Keratinocyte (primary cell): Measurements from ENCODE around the gene CCL20. TPM values are rescaled to one million over a fixed set of nuclear protein-coding genes. Genes with fewer than 3 reads are reported as not detected.
"Not testable (repeated sequence)": the region's sequence is repeated elsewhere in the genome, so short reads cannot be mapped to it uniquely, and the experiment has no call there.

Source experiments
- DNase-seq: peaks from one replicate; pipeline ENCODE4 v3.0.0-alpha.2; 2011; ENCODE audit warnings: low read depth, missing footprints, low spot score
- FAIRE-seq: peaks from 2 replicates; lab custom pipeline; 2011; peaks lifted over from hg19 to GRCh38; lab: Jason Lieb, UNC
- H2AFZ ChIP-seq: 2 replicates; pipeline ENCODE4 v1.6.0; 2012; ENCODE audit warnings: low read length, control low read depth, inconsistent platforms; ENCODE audit not compliant: control insufficient read depth
- H3K27ac ChIP-seq: 2 replicates; pipeline ENCODE4 v1.5.1; 2011; ENCODE audit warnings: low read length; ENCODE audit not compliant: control insufficient read depth, insufficient read depth
- H3K27me3 ChIP-seq: 3 replicates; pipeline ENCODE4 v1.6.0; 2011; ENCODE audit warnings: low read length; ENCODE audit not compliant: control insufficient read depth, insufficient read depth; ENCODE audit errors: extremely low read depth
- H3K36me3 ChIP-seq, 2 experiments: 2 replicates in 1 of 2; 3 replicates in 1 of 2; pipeline ENCODE4 v1.5.1; 2011; ENCODE audit warnings: low read length in 2 of 2, mild to moderate bottlenecking in 1 of 2; ENCODE audit not compliant: control insufficient read depth in 2 of 2, insufficient read depth in 2 of 2; ENCODE audit errors: extremely low read depth in 1 of 2
- H3K4me1 ChIP-seq: 3 replicates; pipeline ENCODE4 v1.5.1; 2011; ENCODE audit warnings: low read length; ENCODE audit not compliant: control insufficient read depth, insufficient read depth; ENCODE audit errors: extremely low read depth
- H3K4me2 ChIP-seq: 3 replicates; pipeline ENCODE4 v1.6.0; 2011; ENCODE audit warnings: low read depth, low read length; ENCODE audit not compliant: control insufficient read depth, insufficient read depth; ENCODE audit errors: extremely low read depth
- H3K4me3 ChIP-seq, 3 experiments: fragments of 200-600 bp in 1 of 3; sonication (generic) in 1 of 3; 2 replicates in 2 of 3; 3 replicates in 1 of 3; pipeline ENCODE4 v1.5.1; 2011 to 2016; ENCODE audit warnings: low read length in 3 of 3, mild to moderate bottlenecking in 3 of 3, control low read depth in 2 of 3, inconsistent platforms in 1 of 3, low read depth in 1 of 3, mixed read lengths in 1 of 3, mixed run types in 1 of 3, moderate library complexity in 1 of 3; ENCODE audit not compliant: control insufficient read depth in 2 of 3, insufficient read depth in 2 of 3; ENCODE audit errors: extremely low read depth in 1 of 3
- H3K79me2 ChIP-seq: 2 replicates; pipeline ENCODE4 v1.6.0; 2012; ENCODE audit warnings: low read length; ENCODE audit not compliant: control insufficient read depth, insufficient read depth
- H3K9ac ChIP-seq: 3 replicates; pipeline ENCODE4 v1.6.0; 2011; ENCODE audit warnings: low read length; ENCODE audit not compliant: control insufficient read depth, insufficient read depth; ENCODE audit errors: extremely low read depth
- H3K9me1 ChIP-seq: 3 replicates; pipeline ENCODE4 v1.6.0; 2011; ENCODE audit warnings: low read length; ENCODE audit not compliant: control insufficient read depth, insufficient read depth; ENCODE audit errors: extremely low read depth
- H3K9me3 ChIP-seq: 2 replicates; pipeline ENCODE4 v1.5.1; 2012; ENCODE audit warnings: low read depth, low read length; ENCODE audit not compliant: control insufficient read depth
- H4K20me1 ChIP-seq: 3 replicates; pipeline ENCODE4 v1.6.0; 2011; ENCODE audit warnings: low read length; ENCODE audit not compliant: control insufficient read depth, insufficient read depth; ENCODE audit errors: extremely low read depth
- EZH2 ChIP-seq: IDR thresholded peaks from one replicate; pipeline ENCODE4 v1.6.1; 2012; ENCODE audit warnings: inconsistent platforms, mild to moderate bottlenecking, low read length, moderate library complexity
- dilution Hi-C: fragments of 300-500 bp; cut with MboI; formaldehyde crosslinking; loops from one replicate; pipeline ENCODE4 v1.7.0; 2020; ENCODE audit warnings: low sequenced_read_pairs; ENCODE audit not compliant: extremely low pct_ligation_motif_present
- polyA plus RNA-seq, 5 experiments: library from polyadenylated mRNA; depleted of rRNA in 3 of 5; stranded (reverse) in 3 of 5; stranded (forward) in 1 of 5; unstranded in 1 of 5; fragments of >200 nt; gene quantifications; 1 replicate in 1 of 5; 2 replicates in 3 of 5; 3 replicates in 1 of 5; pipeline versions ENCODE4 v1.2.1 to v1.2.3, GENCODE V29; 2011 to 2012; ENCODE audit warnings: missing spikeins in 2 of 5, low read depth in 1 of 5, low replicate concordance in 1 of 5
- TF ChIP-seq, protein P1 (sequence below), 3 experiments: IDR thresholded peaks in 1 of 3; conservative IDR thresholded peaks in 1 of 3; optimal IDR thresholded peaks in 1 of 3; 2 replicates in 2 of 3; 3 replicates in 1 of 3; pipeline versions ENCODE3 to v1.5.1; 2011; ENCODE audit warnings: low read length in 3 of 3, mild to moderate bottlenecking in 3 of 3, moderate library complexity in 2 of 3, control low read depth in 1 of 3, inconsistent platforms in 1 of 3; ENCODE audit not compliant: insufficient read depth in 2 of 3; ENCODE audit errors: extremely low read depth in 1 of 3

Gene CCL20
- polyA plus RNA-seq, 1 donor (not counting 4 experiments of a cell fraction or from before 2014, with no cell fraction given), result 5.2 TPM

DNA sequence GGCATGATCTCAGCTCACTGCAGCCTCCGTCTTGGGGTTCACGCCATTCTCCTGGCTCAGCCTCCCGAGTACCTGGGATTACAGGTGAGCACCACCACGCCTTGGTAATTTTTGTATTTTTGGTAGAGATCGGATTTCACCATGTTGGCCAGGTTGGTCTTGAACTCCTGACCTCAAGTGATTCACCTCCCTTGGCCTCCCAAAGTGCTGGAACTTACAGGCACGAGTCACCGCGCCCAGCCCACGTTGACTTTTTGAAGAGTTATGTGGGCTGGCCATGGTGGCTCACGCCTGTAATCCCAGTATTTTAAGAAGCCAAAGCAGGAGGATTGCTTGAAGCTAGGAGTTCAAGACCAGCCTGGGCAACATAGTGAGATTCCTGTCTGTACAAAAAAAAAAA lies 20.8 kb downstream of the CCL20 start:
- Histone ChIP-seq H3K4me2 (no peak overlapping the region), H3K27me3 (no peaks in the 10 kb centered on the region), H3K36me3 (no peaks in the 10 kb centered on the region), H3K9ac (no peak overlapping the region), H3K4me1 (peaks cover 2% of the 10 kb centered on the region), H3K9me1 (no peaks in the 10 kb centered on the region), H4K20me1 (no peaks in the 10 kb centered on the region), H3K9me3 (no peaks in the 10 kb centered on the region), H3K4me3 (no peak overlapping the region), H2AFZ (no peak overlapping the region), H3K79me2 (no peaks in the 10 kb centered on the region), H3K27ac (no peak overlapping the region)
- dilution Hi-C loops, result no loop called here
- FAIRE-seq (no peak), DNase-seq (no peak)
- no peak for TF ChIP-seq EZH2
- TF ChIP-seq, protein P1, sequence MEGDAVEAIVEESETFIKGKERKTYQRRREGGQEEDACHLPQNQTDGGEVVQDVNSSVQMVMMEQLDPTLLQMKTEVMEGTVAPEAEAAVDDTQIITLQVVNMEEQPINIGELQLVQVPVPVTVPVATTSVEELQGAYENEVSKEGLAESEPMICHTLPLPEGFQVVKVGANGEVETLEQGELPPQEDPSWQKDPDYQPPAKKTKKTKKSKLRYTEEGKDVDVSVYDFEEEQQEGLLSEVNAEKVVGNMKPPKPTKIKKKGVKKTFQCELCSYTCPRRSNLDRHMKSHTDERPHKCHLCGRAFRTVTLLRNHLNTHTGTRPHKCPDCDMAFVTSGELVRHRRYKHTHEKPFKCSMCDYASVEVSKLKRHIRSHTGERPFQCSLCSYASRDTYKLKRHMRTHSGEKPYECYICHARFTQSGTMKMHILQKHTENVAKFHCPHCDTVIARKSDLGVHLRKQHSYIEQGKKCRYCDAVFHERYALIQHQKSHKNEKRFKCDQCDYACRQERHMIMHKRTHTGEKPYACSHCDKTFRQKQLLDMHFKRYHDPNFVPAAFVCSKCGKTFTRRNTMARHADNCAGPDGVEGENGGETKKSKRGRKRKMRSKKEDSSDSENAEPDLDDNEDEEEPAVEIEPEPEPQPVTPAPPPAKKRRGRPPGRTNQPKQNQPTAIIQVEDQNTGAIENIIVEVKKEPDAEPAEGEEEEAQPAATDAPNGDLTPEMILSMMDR (optimal IDR thresholded peaks at IDR 0.05 in 1 of 3, IDR thresholded peaks at IDR 0.05 in 1 of 3, conservative IDR thresholded peaks at IDR 0.05 in 1 of 3; ENCODE audit: extremely low read depth in 1 of 3, insufficient read depth in 2 of 3, low read length in 3 of 3), result no peak

DNA sequence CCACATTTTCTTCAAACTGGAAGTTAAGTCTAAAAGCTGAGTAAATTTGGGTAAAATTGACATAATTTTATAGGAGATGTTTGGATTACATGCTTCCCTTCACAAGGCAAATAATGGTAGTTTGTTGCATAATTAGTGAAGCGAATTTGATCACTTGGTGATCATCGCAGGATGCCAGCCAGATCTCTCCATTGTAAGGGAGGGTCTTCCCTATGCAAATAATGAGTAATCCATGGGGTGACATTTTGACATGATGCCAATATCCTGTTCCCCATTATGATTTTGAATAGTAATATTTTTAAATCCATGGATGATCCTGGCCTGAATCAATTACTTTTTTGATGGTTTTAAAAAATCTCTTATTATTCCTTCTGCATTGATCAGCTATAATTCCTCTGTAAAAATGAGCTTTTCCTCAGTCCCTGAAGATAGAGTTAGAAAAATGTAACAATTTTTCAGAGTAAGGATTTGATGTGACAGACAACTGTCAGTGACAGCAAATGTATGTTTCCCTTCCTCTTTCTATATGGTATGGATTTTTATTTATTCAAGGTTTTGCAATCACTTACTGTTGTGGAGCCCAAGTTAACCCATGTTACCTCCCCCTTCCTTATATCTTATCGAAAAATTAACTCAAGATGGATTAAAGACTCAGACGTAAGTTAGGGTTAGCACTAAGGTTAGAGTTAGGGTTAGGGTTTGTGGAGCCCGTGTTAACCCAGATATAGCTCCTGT lies 21.4 kb downstream of the CCL20 start:
- no peak overlapping the region for H2AFZ ChIP-seq
- H3K36me3 ChIP-seq, result no peaks in the 10 kb centered on the region
- FAIRE-seq, result no peak
- no peak overlapping the region for H3K9ac ChIP-seq
- TF ChIP-seq, protein P1 (optimal IDR thresholded peaks at IDR 0.05 in 1 of 3, IDR thresholded peaks at IDR 0.05 in 1 of 3, conservative IDR thresholded peaks at IDR 0.05 in 1 of 3; ENCODE audit: extremely low read depth in 1 of 3, insufficient read depth in 2 of 3, low read length in 3 of 3), result no peak
- no peak for TF ChIP-seq EZH2
- H3K9me1 ChIP-seq, result no peaks in the 10 kb centered on the region
- no peaks in the 10 kb centered on the region for H3K27me3 ChIP-seq
- dilution Hi-C loops, result no loop called here
- no peaks in the 10 kb centered on the region for H4K20me1 ChIP-seq
- no peaks in the 10 kb centered on the region for H3K9me3 ChIP-seq
- no peak overlapping the region for H3K4me2 ChIP-seq
- H3K27ac ChIP-seq, result no peak overlapping the region
- H3K4me3 ChIP-seq, result no peak overlapping the region
- H3K79me2 ChIP-seq, result no peaks in the 10 kb centered on the region
- DNase-seq, result no peak
- H3K4me1 ChIP-seq, result peaks cover 9% of the 10 kb centered on the region

DNA sequence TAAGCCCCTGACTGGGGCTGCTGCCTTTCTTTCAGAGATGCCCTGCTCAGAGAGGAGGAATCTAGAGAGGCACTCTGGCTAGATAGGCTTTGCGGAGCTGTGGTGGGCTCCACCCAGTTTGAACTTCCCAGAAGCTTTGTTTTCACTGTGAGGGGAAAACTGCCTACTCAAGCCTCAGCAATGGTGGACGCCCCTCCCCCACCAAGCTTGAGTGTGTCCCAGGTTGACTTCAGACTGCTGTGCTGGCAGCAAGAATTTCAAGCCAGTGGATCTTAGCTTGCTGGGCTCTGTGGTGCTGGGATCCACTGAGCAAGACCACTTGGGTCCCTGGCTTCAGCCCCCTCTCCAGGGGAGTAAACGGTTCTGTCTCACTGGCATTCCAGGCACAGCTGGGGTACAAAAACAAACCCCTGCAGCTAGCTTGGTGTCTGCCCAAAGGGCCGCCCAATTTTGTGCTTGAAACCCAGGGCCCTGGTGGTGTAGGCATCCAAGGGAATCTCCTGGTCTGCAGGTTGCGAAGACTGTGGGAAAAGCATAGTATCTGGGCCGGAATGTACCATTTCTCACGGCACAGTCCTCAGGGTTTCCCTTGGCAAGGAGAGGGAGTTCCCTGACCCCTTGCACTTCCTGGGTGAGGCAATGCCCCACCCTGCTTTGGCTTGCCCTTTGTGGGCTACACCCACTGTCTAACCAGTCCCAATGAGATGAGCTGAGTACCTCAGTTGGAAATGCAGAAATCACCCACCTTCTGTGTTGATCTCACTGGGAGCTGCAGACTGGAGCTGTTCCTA lies 25.9 kb downstream of the CCL20 start:
- Histone ChIP-seq H3K4me2 (peak overlapping the region; percentile 56), H2AFZ (peak overlapping the region; percentile 30), H3K4me1 (peaks cover 11% of the 10 kb centered on the region)
- H3K79me2 ChIP-seq, H3K9me1 ChIP-seq, H3K9ac ChIP-seq, H4K20me1 ChIP-seq, H3K27me3 ChIP-seq, FAIRE-seq, dilution Hi-C loops, H3K27ac ChIP-seq, H3K36me3 ChIP-seq, H3K4me3 ChIP-seq, H3K9me3 ChIP-seq, DNase-seq: not testable (repeated sequence)
